Ishikawa (cell line): ENCODE measurements around the gene CEMIP.

ENCODE experiments used
- CEBPB ChIP-seq: IDR thresholded peaks from 2 replicates; pipeline ENCODE4 v1.6.1; 2012
- CREB1 ChIP-seq: IDR thresholded peaks from 2 replicates; pipeline ENCODE4 v1.6.1; 2012; ENCODE audit warnings: low read depth
- EGR1 ChIP-seq: IDR thresholded peaks from 2 replicates; pipeline ENCODE4 v1.6.1; 2012
- EP300 ChIP-seq: IDR thresholded peaks from 2 replicates; pipeline ENCODE4 v1.6.1; 2012; ENCODE audit warnings: borderline replicate concordance
- FOXM1 ChIP-seq: IDR thresholded peaks from 2 replicates; pipeline ENCODE4 v1.6.1; 2012; ENCODE audit warnings: low read depth, borderline replicate concordance
- MAX ChIP-seq: IDR thresholded peaks from 2 replicates; pipeline ENCODE4 v1.6.1; 2012
- NFIC ChIP-seq: IDR thresholded peaks from 2 replicates; pipeline ENCODE4 v1.6.1; 2012
- RAD21 ChIP-seq: IDR thresholded peaks from 2 replicates; pipeline ENCODE4 v1.6.1; 2012; ENCODE audit warnings: low read depth
- REST ChIP-seq: IDR thresholded peaks from 2 replicates; pipeline ENCODE4 v1.6.1; 2012; ENCODE audit warnings: low read depth, mild to moderate bottlenecking
- TAF1 ChIP-seq: IDR thresholded peaks from 2 replicates; pipeline ENCODE4 v1.6.1; 2012; ENCODE audit warnings: low read depth, mild to moderate bottlenecking
- TCF12 ChIP-seq: IDR thresholded peaks from 2 replicates; pipeline ENCODE4 v1.6.1; 2012; ENCODE audit warnings: low read depth
- TEAD4 ChIP-seq: IDR thresholded peaks from 2 replicates; pipeline ENCODE4 v1.6.1; 2012
- USF1 ChIP-seq: IDR thresholded peaks from 2 replicates; pipeline ENCODE4 v1.6.1; 2012
- YY1 ChIP-seq: IDR thresholded peaks from 2 replicates; pipeline ENCODE4 v1.6.1; 2012; ENCODE audit warnings: low read depth
- ZBTB7A ChIP-seq: IDR thresholded peaks from 2 replicates; pipeline ENCODE4 v1.6.1; 2012; ENCODE audit warnings: low read depth

CEMIP gene

GRCh38 chr15:80816936-80817335 is 37.8 kb downstream of the CEMIP start:
- no peak for TF ChIP-seq RAD21
- no peak for TF ChIP-seq USF1
- no peak for TF ChIP-seq CREB1
- no peak for TF ChIP-seq MAX
- TF ChIP-seq TEAD4 = no peak
- no peak for TF ChIP-seq FOXM1
- no peak for TF ChIP-seq YY1
- TF ChIP-seq NFIC = no peak
- TF ChIP-seq CEBPB = no peak
- TF ChIP-seq TCF12 = no peak
- no peak for TF ChIP-seq REST
- TF ChIP-seq ZBTB7A = no peak

- TF ChIP-seq REST (no peak), YY1 (no peak), RAD21 (no peak), TCF12 (no peak), FOXM1 (no peak), TAF1 (no peak), CEBPB (no peak)
These were observed 38.7 kb downstream of the CEMIP start for GRCh38 chr15:80817901-80818300.

GRCh38 chr15:80819001-80819400 is 39.8 kb downstream of the CEMIP start:
- TF ChIP-seq REST (no peak), NFIC (no peak), TAF1 (no peak), EGR1 (no peak), FOXM1 (no peak), RAD21 (no peak), ZBTB7A (no peak), YY1 (no peak), MAX (no peak), USF1 (no peak), TCF12 (no peak), TEAD4 (no peak), EP300 (no peak), CEBPB (no peak), CREB1 (no peak)

GRCh38 chr15:80820092-80820491 is 40.9 kb downstream of the CEMIP start:
- TF ChIP-seq NFIC (no peak), EGR1 (no peak), TCF12 (no peak), RAD21 (no peak), ZBTB7A (no peak), CREB1 (no peak), MAX (no peak), USF1 (no peak), YY1 (no peak), CEBPB (no peak), TEAD4 (no peak)
